HCEC 1CT (cell line): Measurements from ENCODE around the gene REPIN1.

Experiments used
- DNase-seq: peaks from one replicate; pipeline ENCODE4 v3.0.0-alpha.2; 2017

Gene REPIN1

DNA sequence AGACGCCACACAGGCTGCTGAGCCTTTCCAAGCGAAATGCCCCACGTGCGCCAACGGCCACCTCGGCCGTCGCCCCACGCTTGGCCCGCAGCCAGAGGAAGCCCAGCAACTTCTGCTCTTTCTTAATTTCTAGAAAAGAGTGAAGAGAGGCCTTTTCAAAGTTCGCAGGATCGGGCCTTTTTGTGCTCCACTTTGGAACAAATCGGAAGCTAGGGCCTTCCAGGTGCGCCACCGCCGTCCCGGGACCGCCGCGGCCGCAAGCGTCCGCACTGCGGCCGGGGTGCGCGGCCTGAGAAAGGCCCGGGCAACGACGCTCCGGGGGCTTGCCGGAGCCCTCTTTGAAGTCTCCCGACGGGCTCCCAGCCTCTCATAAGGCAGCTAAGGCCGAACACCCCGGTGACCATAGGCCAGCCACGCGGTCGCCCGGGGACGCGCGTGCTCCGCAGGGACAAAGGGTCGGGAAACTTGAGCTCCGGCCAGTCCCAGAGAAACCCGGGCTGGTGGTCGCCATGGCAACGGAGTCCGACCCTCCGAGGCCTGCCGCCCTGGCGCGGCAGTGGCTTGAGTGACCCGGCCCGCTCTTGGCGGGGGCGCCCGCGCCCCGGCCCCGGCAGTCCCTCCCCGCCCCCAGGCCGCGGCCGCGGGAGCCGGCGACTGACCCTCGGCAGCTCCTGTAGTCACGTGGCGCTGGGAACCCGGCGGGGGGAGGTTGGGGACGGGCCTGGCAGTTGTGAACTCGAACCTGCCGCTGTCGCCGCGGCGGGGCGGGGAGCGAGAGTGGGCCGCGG lies at the start of gene REPIN1:
TSS of gene REPIN1 (plus strand) at position 727 of the 788 bp plus-strand sequence. CDS start 890 bp downstream, outside the sequence.
- DNase-seq: peak; percentile 78

DNA sequence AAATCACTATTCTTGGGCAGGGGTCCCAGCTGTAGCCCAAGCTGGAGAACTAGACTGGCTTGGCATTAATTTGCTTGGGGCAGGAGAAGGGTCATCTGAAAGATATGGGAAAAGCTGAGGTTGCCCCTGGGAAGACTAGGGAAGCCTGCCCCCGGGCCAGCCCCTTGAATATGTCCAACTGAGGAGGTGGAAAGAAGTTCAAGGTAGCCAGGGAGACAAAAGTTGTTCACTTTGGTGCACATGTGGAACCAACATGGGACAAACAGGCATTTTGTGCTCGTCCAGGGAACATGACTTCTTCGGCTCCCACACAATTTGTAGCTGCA lies 46.9 kb upstream of the REPIN1 start:
- DNase-seq: no peak

GRCh38 chr7:150322114-150322832 lies 46.3 kb upstream of the REPIN1 start:
- no peak for DNase-seq

DNA sequence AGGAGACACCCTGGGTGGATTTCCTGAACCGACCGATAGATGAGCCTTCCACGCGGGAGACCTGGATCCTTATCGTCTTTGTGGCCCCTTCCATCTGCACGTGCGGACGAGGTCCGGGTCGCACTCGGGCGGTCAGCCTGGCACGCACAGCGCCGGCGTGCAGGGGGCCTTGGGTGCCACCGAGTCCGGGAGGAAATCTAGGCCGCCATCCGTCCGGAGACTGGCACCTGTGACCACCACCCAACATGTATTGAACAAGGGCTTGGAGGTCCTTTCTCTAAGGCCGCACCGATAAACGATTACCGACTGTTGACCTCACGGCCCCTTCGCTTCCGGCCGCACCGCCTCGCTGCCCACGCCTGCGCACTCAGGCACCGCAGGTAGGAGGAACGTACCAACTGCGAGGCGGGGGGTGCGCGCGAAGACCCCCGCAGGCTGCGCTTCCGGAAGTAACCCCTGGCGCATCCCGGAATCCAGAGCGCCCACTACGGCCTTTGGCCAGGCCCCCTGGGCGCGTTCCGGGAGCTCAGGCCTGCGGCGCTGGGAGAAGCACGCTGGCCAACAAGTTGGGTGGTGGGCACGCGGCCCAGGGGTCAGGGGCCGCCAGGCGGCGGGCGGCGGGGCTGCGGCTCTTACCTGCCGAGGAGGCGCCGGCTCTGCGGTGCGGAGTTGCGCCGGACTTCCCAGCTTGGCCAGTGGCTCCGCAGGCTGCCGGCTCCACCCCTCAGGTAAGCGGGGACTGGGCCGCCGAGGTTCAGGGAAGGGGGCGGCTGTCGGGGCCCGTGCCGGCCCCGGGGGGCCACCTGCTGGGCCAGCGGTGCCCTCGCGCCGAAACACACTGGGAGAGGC lies 45.6 kb upstream of the REPIN1 start, which contains the start of the genes ACTR3C and LRRC61:
TSS of gene ACTR3C (minus strand) at position 713 of the 849 bp plus-strand sequence. CDS start 28,249 bp downstream, outside the sequence.
TSS of gene LRRC61 (plus strand) at position 523 of the 849 bp plus-strand sequence. CDS start 13,507 bp downstream, outside the sequence.
- no peak for DNase-seq

DNA sequence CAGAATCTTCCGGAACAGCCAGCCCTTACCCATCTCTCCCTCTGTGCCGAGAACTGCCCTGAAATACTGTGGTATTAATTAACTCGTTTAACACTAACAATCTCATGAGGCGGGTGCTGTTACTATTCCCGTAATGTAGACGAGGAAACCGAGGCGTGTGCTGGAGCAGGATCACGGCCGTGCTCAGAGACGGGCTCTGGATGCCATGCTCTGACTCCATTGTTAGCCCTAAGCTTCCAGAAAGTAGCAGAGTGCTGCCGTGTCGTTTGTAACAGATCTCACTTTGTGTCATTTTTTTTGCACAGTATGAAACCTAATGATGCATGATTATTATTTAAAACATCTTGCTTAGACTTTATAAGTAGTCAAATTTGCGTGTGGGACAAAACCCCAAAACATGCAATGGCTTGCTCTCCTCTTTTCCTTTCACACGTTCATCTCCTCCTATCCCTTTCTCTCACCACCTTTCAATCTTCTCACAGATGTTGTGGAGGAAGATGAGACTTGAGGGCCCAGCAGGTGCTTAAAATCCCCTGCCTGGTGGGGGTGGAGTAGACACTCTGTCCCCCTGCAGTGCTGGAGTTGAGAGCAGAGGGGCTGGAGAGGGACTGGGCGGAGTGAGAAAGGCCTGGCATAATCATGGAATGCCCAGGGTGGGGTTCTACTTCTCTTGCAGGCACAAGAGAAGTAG lies 44.8 kb upstream of the REPIN1 start:
- DNase-seq: no peak

DNA sequence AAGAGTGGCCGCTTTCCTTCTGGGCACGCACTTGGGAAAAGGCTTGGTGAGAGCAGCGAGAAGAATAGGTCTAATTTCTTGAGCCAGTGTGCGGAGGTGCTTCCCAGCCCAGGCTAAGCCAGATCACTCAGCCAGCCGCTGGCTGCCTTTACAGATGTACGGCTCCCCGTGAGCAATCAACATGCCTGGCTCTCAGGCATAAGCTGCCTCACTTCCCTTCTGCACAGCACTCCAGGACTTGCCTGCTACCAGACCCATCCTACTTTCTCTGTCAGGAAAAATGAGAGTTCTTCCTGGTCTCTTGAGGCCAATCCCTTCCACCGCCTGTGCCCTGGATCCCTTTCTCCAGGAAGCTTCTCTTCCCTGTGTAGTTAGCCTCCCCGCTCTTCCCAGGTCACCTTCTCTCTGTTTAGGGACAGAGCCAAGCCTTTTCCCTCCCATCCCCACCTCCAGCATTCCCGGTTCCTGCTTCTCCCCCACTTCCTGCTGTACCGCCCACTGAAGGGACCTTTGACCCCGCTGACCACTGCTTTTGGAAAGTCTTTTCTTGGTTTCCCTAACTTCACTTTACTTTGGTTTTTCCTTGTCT lies 44.2 kb upstream of the REPIN1 start:
- no peak for DNase-seq

- no peak for DNase-seq
Measured at GRCh38 chr7:150325110-150325611, 43.5 kb upstream of the REPIN1 start.

- DNase-seq: no peak
Measured at GRCh38 chr7:150325901-150326300, 42.7 kb upstream of the REPIN1 start.

DNA sequence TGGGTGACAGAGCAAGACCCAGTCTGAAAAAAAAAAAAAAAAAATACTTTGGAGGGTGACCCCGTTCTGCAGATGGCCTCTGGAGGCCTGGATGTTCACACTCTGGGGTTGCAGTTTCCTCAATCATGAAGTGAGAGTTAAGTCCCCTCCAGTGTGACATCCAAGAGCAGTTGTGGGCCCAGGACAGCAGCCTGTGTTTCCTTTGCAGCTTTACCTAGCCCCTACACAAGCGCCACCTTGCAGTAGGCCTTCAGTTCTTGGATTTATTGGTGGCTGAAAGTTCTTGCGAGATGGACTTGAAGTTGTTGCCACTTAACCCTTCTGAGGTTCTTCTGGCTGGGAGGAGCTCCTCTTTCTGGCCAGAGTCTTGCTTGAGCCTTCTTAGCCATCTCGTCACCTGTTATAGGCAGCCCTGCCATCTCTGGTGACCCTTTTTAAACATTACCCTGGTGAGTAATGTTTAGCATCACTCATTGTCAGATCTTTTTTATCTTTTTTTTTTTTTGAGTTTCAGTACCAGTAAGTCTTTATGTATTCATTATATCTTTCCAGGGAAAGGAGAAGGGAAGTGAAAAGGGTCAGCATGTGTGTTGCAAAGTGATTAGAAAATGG lies 41.9 kb upstream of the REPIN1 start:
- no peak for DNase-seq

DNA sequence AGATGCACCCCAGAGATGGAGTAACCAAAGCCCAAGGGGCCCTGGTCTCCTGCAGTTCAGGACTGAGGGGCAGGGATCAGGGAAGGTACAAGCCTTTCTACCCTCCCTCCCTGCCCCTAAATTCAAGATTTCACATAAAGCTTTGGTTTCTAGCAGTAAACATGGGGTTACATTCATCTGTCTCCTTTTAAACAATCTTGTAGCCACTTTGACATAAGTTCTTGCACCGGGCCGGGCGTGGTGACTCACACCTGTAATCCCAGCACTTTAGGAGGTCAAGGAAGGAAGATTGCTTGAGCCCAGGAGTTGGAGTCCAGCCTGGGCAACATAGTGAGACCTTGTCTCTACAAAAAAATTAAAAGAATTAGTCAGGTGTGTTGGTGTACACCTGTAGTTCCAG lies 41.3 kb upstream of the REPIN1 start:
- no peak for DNase-seq

- DNase-seq: no peak
Measured at GRCh38 chr7:150329331-150330120, 39.1 kb upstream of the REPIN1 start.

DNA sequence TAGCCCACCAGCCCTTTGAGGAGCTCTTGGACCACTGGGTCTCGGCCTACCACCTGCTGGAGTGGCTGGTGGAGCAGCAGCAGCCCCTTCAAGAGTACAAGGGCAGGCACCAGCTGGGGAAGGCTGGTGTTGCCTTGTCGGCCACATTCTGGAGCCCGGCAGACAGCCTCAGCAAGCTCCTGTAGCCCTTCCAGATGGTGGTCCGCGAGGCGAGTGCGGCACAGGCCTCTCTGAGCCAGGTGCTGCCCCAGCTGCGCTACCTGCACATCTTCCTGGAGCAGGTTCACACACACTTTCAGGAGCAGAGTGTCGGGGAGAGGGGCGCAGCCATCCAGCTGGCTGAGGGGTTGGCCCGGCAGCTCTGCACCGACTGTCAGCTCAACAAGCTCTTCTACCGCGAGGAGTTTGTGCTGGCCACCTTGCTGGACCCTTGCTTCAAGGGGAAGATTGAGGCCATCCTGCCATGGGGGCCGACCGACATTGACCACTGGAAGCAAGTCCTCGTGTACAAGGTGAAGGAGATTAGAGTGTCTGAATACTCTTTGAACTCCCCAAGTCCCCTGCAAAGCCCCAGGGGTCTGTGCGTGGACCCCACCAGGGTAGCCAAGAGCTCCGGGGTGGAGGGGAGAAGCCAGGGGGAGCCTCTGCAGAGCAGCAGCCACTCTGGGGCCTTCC lies 38.3 kb upstream of the REPIN1 start:
- no peak for DNase-seq

GRCh38 chr7:150332852-150333635 lies 35.6 kb upstream of the REPIN1 start:
- DNase-seq: no peak

- DNase-seq: no peak
Measured at GRCh38 chr7:150333659-150334058, 35.0 kb upstream of the REPIN1 start.

DNA sequence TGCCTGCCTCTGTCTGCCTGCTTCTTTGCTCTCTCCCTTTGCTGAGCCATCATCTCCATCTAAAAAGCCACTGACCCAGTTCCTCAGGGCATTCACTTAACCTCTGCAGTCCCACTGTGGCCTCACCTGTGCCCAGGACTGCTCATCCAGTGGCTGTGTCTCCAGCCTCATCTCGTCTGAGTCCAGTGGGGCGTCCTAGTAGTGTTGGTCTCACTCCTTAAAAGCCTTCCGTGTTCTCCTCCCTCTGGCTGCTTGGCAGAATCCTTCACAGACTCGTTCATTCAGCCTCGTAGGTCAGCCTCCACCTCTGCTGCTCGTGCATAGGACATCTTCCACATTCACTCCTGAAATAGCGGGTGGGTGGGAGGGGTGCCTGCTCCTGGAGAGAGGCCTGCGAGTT lies 34.5 kb upstream of the REPIN1 start:
- DNase-seq: no peak

- peak; percentile 73 for DNase-seq
Measured at GRCh38 chr7:150335108-150335773, 33.4 kb upstream of the REPIN1 start.

GRCh38 chr7:150335774-150336112 lies 32.9 kb upstream of the REPIN1 start:
- no peak for DNase-seq

DNA sequence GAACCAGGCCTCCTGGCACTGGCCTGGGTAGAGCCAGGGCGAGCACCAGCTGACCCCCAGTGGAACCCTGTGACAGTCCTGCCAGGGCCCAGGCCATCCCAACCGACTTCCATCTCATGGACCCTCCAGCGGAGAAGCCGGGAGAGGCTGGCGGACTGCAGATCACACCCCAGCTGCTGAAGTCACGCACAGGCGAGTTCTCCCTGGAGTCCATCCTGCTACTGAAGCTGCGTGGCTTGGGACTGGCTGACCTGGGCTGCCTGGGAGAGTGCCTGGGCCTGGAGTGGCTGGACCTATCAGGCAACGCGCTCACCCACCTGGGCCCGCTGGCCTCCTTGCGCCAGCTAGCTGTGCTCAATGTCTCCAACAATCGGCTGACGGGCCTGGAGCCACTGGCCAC lies 31.9 kb upstream of the REPIN1 start:
- no peak for DNase-seq

DNA sequence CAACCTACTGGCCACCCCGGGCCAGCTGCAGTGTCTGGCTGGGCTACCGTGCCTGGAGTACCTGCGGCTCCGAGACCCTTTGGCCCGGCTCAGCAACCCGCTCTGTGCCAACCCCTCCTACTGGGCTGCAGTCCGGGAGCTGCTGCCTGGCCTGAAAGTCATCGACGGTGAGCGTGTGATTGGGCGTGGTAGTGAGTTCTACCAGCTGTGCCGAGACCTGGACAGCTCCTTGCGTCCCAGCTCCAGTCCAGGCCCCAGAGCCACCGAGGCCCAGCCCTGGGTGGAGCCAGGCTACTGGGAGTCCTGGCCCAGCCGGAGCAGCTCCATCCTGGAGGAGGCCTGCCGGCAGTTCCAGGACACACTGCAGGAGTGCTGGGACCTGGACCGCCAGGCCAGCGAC lies 31.4 kb upstream of the REPIN1 start:
- no peak for DNase-seq
